ENCODE measurements around the gene HADHA.

DNA sequence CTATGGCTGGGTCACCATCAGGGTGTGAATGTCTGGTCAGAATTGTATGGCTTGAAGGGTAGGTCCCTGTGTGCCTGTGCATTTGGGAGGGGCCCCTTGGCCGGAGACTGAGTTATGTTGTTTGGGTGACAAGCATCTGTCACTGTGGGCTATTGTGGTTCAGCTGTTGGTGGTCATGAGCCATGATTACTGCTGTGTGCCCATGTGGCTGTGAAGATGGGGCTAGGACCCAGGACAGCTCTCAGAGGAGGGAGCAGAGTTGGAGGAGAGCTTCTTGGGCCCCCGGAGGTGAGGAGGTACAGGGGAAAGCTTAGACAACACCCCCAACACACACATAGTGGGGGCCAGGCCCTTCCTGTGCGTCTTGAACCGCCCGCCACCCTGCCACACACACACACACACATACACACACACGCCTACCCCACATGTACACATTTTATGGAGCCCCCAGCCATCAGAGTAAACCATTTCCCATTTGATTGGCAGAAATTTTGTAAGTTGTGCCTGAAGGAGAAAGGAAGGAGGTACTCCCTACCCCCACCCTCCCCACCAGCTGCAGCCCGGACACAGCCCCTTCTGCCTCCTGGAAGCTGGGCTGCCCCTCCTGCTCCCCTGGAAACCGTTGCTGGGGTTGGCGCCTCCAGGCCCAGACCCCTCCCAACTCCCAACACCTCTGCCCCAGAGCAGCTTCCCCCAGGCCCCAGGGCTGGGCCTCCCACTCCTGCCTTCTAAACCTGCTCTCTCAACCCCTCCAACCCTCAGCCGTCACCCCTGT is 69.6 kb downstream of the HADHA start:
- TF ChIP-seq, protein P1, sequence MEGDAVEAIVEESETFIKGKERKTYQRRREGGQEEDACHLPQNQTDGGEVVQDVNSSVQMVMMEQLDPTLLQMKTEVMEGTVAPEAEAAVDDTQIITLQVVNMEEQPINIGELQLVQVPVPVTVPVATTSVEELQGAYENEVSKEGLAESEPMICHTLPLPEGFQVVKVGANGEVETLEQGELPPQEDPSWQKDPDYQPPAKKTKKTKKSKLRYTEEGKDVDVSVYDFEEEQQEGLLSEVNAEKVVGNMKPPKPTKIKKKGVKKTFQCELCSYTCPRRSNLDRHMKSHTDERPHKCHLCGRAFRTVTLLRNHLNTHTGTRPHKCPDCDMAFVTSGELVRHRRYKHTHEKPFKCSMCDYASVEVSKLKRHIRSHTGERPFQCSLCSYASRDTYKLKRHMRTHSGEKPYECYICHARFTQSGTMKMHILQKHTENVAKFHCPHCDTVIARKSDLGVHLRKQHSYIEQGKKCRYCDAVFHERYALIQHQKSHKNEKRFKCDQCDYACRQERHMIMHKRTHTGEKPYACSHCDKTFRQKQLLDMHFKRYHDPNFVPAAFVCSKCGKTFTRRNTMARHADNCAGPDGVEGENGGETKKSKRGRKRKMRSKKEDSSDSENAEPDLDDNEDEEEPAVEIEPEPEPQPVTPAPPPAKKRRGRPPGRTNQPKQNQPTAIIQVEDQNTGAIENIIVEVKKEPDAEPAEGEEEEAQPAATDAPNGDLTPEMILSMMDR (IDR thresholded peaks at IDR 0.05): no peak
- TF ChIP-seq POLR2A (IDR thresholded peaks at IDR 0.05): no peak
